HL-60 (cell line): ENCODE data around the gene HUS1B.

Experiments
- CTCF ChIP-seq: IDR thresholded peaks from one replicate; pipeline ENCODE4 v1.5.1; 2011; ENCODE audit warnings: low read length, control low read depth, inconsistent platforms; ENCODE audit not compliant: insufficient read depth
- GABPA ChIP-seq: IDR thresholded peaks from 2 replicates; pipeline ENCODE4 v1.6.1; 2012; ENCODE audit warnings: low read depth
- POLR2AphosphoS5 ChIP-seq: IDR thresholded peaks from 2 replicates; pipeline ENCODE4 v1.6.1; 2012; ENCODE audit warnings: low read depth
- REST ChIP-seq: IDR thresholded peaks from 2 replicates; pipeline ENCODE4 v1.6.1; 2012; ENCODE audit warnings: low read depth; ENCODE audit not compliant: insufficient replicate concordance

GRCh38 chr6:706146-706545 is 49.2 kb upstream of the HUS1B start:
- TF ChIP-seq CTCF (no peak), REST (no peak), GABPA (no peak), POLR2AphosphoS5 (no peak)
